SU-DHL-6 (cell line): ENCODE results near the gene SFMBT2.

ENCODE experiments used
- H2AFZ ChIP-seq: fragments of 200-600 bp; sonication (generic); 2 replicates; pipeline ENCODE4 v1.6.1; 2014; ENCODE audit warnings: low read depth, mild to moderate bottlenecking, moderate library complexity, mixed read lengths, antibody characterized with exemption, low read length; ENCODE audit not compliant: severe bottlenecking
- H3F3A ChIP-seq: fragments of 200-600 bp; shearing (Covaris generic); 2 replicates; pipeline ENCODE4 v1.6.0; 2016; ENCODE audit warnings: antibody characterized with exemption, mild to moderate bottlenecking; ENCODE audit not compliant: insufficient read depth
- H3K27ac ChIP-seq: fragments of 200-600 bp; sonication (generic); 2 replicates; pipeline ENCODE4 v1.5.1; 2016; ENCODE audit warnings: low read depth, mild to moderate bottlenecking, low read length, moderate library complexity, mixed read lengths
- H3K27me3 ChIP-seq: fragments of 200-600 bp; sonication (generic), shearing (Covaris generic); 2 replicates; pipeline ENCODE4 v1.6.0; 2014; ENCODE audit warnings: mild to moderate bottlenecking, low read length
- H3K36me3 ChIP-seq: fragments of 200-600 bp; sonication (generic); 2 replicates; pipeline ENCODE4 v1.6.1; 2014; ENCODE audit warnings: mild to moderate bottlenecking, low read length, mixed read lengths
- H3K4me2 ChIP-seq: fragments of 300-600, 200-600 bp; shearing (Covaris generic), sonication (generic); 2 replicates; pipeline ENCODE4 v1.6.0; 2014; ENCODE audit warnings: low read length, low read depth, mild to moderate bottlenecking; ENCODE audit not compliant: poor library complexity, severe bottlenecking
- H3K4me3 ChIP-seq: fragments of 200-600 bp; sonication (generic); 2 replicates; pipeline ENCODE4 v1.5.1; 2014; ENCODE audit warnings: antibody characterized with exemption, low read length, mild to moderate bottlenecking, mixed read lengths; ENCODE audit not compliant: insufficient read depth, poor library complexity, severe bottlenecking
- H3K79me2 ChIP-seq: fragments of 200-600 bp; sonication (generic); 2 replicates; pipeline ENCODE4 v1.6.1; 2014; ENCODE audit warnings: mild to moderate bottlenecking, low read length, moderate library complexity; ENCODE audit not compliant: insufficient read depth
- H3K9ac ChIP-seq: fragments of 200-600 bp; sonication (generic); 2 replicates; pipeline ENCODE4 v1.7.0; 2014; ENCODE audit warnings: mild to moderate bottlenecking, low read length
- H3K9me2 ChIP-seq: fragments of 200-600 bp; sonication (generic); replicated peaks from 2 replicates; pipeline ENCODE4 v1.6.1; 2014; ENCODE audit warnings: low read length; ENCODE audit not compliant: insufficient read depth
- H3K9me3 ChIP-seq: fragments of 200-600 bp; sonication (generic); 2 replicates; pipeline ENCODE4 v1.6.1; 2014; ENCODE audit warnings: low read length, mixed read lengths; ENCODE audit not compliant: insufficient read depth
- H4K20me1 ChIP-seq: fragments of 200-600 bp; sonication (generic); 2 replicates; pipeline ENCODE4 v1.6.1; 2014; ENCODE audit warnings: low read depth, mild to moderate bottlenecking, antibody characterized with exemption, low read length, moderate library complexity, mixed read lengths
- CTCF ChIP-seq: fragments of 200-600 bp; sonication (generic); IDR thresholded peaks from one replicate; pipeline ENCODE4 v1.5.1; 2017; ENCODE audit warnings: antibody characterized with exemption, mild to moderate bottlenecking, low read length, moderate library complexity; ENCODE audit not compliant: insufficient read depth, poor library complexity, severe bottlenecking
- EZH2phosphoT487 ChIP-seq: fragments of 200-600 bp; sonication (generic), shearing (Covaris generic); conservative IDR thresholded peaks from 2 replicates; pipeline ENCODE4 v1.6.1; 2018; ENCODE audit warnings: mild to moderate bottlenecking, antibody characterized with exemption, low read length, moderate library complexity, mixed read lengths

Gene SFMBT2

DNA sequence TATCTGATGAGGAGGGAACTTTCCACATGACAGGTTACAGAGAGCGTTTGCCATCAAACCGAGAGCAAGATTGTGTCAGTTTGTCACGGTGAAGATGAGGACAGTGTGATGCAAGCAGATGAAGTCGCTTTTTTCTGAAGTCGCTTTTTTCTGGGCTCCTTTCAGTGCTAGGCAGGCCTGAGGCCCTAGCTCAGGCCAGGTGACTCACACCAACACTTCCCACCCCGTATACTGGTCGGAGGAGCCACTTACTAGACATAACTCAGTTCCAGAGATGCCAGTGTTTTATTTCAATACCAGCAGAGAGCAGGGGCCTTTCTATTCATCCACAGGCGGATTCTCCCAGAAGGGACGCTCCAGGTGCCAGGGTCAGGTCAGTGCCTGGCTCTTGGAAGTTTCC, 58.9 kb downstream of the SFMBT2 start:
- H3K4me2 ChIP-seq: no peak overlapping the region
- no peak overlapping the region for H2AFZ ChIP-seq
- H3K27ac ChIP-seq: no peak overlapping the region
- no peaks in the 10 kb centered on the region for H3K36me3 ChIP-seq
- no peaks in the 10 kb centered on the region for H4K20me1 ChIP-seq
- H3K9me3 ChIP-seq: no peaks in the 10 kb centered on the region
- H3K9me2 ChIP-seq: no peaks in the 10 kb centered on the region
- no peak overlapping the region for H3K4me3 ChIP-seq
- H3K27me3 ChIP-seq: no peaks in the 10 kb centered on the region
- no peak overlapping the region for H3K9ac ChIP-seq
- no peak for TF ChIP-seq CTCF
- peaks cover 8% of the 10 kb centered on the region for H3K79me2 ChIP-seq
- no peaks in the 10 kb centered on the region for H3F3A ChIP-seq

- no peak overlapping the region for H3K27ac ChIP-seq
- H3K9ac ChIP-seq: no peak overlapping the region
- H3K27me3 ChIP-seq: no peaks in the 10 kb centered on the region
- TF ChIP-seq EZH2phosphoT487: no peak
- H3K79me2 ChIP-seq: peaks cover 8% of the 10 kb centered on the region
- no peak overlapping the region for H3K4me2 ChIP-seq
- H3F3A ChIP-seq: no peaks in the 10 kb centered on the region
- no peaks in the 10 kb centered on the region for H3K9me2 ChIP-seq
- no peaks in the 10 kb centered on the region for H4K20me1 ChIP-seq
- H3K4me3 ChIP-seq: no peak overlapping the region
- no peak overlapping the region for H2AFZ ChIP-seq
- H3K36me3 ChIP-seq: no peaks in the 10 kb centered on the region
- no peaks in the 10 kb centered on the region for H3K9me3 ChIP-seq
Measured at GRCh38 chr10:7350541-7351195, 60.2 kb downstream of the SFMBT2 start.

DNA sequence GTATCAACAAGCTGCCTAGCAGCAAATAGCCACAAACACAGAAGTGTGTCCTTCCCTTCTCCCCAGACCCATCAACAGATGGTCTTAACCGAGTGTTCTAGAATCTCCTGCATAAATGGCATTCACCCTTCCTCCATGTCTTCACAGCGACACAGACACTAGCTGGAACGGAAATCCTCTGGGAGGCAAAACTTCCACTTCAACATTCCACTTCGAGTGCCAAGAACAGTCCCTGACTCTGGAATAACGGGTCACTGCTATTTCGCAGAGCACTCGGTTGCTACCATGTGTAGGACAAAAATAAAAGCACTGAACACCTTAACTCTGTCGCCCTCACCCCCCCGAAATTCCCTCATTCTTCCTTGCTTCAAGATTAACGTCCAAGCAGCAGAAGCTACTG, 65.1 kb downstream of the SFMBT2 start:
- TF ChIP-seq EZH2phosphoT487: no peak
- no peak for TF ChIP-seq CTCF
- H3K79me2 ChIP-seq: peaks cover 8% of the 10 kb centered on the region; the same call in 1 of the 2 replicates
- no peak overlapping the region for H2AFZ ChIP-seq

GRCh38 chr10:7343040-7343439, 67.8 kb downstream of the SFMBT2 start:
- Histone ChIP-seq H3F3A (no peaks in the 10 kb centered on the region), H3K9ac (no peak overlapping the region), H3K9me2 (no peaks in the 10 kb centered on the region), H3K79me2 (peaks cover 5% of the 10 kb centered on the region; the same call in 1 of the 2 replicates), H3K27ac (no peak overlapping the region), H2AFZ (no peak overlapping the region), H3K4me3 (no peak overlapping the region), H3K4me2 (no peak overlapping the region), H3K27me3 (no peaks in the 10 kb centered on the region), H3K36me3 (no peaks in the 10 kb centered on the region), H3K9me3 (no peaks in the 10 kb centered on the region), H4K20me1 (no peaks in the 10 kb centered on the region)
- TF ChIP-seq EZH2phosphoT487: no peak

More for the DNA sequence above, 65.1 kb downstream of the SFMBT2 start:
- Histone ChIP-seq H3K9me2 (no peaks in the 10 kb centered on the region), H3K36me3 (no peaks in the 10 kb centered on the region), H3K27me3 (no peaks in the 10 kb centered on the region), H4K20me1 (no peaks in the 10 kb centered on the region), H3K9me3 (no peaks in the 10 kb centered on the region), H3K27ac (no peak overlapping the region), H3F3A (no peaks in the 10 kb centered on the region), H3K4me2 (no peak overlapping the region), H3K4me3 (no peak overlapping the region), H3K9ac (no peak overlapping the region)
